Left renal cortex interstitium (tissue), 4 donors: ENCODE measurements around the gene CCSER1. TPM values are rescaled to one million over a fixed set of nuclear protein-coding genes. Genes with fewer than 3 reads are reported as not detected.

Experiments used
- DNase-seq, 4 donors: peaks; one replicate each; pipeline ENCODE4 v3.0.0-alpha.2; 2013; ENCODE audit warnings: low read depth in 4 of 4, low spot score in 2 of 4, missing footprints in 1 of 4
- polyA plus RNA-seq, 4 donors: library from polyadenylated mRNA; unstranded; fragments of 120-200 nt; gene quantifications; one replicate each; pipeline ENCODE4 v1.2.1, GENCODE V29; 2013; ENCODE audit not compliant: insufficient read length in 4 of 4

The CCSER1 gene
- 10 to 100 TPM; 15.9 to 24.0 (median 18.5) TPM for polyA plus RNA-seq

- DNase-seq = peak in 2 of 4 donors; percentile 56 to 62
Observed at GRCh38 chr4:90127223-90127705, at the start of gene CCSER1. Gene CCSER1, plus strand, starts transcription at chr4:90127394.

DNA sequence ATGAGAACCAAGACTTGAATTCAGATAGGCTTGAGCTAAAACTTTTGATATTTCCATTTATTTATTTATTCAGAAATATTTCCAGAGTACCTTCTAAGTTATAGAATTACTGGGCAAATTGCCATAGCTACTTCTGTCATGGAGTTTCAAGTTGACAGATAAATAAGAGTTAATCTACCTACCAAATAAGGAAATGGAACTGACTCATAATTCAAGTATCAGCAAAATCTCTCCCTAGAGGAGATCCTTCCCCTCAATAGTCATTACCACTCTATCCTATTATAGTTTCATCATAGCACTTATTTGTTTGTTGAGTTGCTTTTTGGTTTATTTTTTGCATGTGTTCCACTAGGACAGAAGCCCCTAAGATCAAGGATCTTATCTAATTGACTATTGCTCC, 48.8 kb upstream of the CCSER1 start:
- no peak for DNase-seq

- DNase-seq = no peak
Observed at GRCh38 chr4:90080116-90080515, 47.1 kb upstream of the CCSER1 start.

DNA sequence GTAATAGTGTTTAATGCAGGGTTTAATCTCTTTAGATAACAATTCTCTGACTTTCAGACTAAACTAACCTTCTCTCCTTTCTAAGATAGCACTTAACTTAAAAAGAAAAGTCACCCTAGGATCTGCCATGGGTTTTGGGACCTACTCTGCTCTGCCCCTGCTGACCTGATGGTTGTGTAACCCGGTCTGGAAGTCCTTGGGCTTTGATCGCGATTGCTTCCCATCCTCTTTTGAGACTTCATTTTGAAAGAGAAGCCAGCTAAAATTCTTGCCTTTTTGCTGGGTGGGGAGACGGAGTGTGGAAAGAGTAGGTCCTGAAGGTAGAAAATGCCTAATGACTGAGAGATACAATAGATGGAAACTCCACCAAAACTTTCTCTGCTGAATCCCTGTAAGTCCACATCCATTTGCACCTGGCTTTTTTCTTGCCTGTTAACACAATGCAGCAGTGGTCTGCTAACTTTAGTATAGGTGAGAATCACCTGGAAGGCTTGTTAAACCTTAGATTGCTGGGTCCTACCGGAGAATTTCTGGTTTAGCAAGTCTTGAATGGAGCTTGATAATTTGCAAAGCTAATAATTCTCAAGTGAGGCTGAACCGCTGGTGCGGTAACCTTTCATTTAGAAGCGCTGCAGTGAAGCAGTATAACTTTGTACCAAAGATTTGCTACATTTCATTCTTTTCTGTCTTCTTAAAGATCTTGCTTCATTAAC, 45.6 kb upstream of the CCSER1 start:
- peak in 1 of 4 donors; percentile 33 for DNase-seq

GRCh38 chr4:90082449-90082848, 44.7 kb upstream of the CCSER1 start:
- DNase-seq = no peak

DNA sequence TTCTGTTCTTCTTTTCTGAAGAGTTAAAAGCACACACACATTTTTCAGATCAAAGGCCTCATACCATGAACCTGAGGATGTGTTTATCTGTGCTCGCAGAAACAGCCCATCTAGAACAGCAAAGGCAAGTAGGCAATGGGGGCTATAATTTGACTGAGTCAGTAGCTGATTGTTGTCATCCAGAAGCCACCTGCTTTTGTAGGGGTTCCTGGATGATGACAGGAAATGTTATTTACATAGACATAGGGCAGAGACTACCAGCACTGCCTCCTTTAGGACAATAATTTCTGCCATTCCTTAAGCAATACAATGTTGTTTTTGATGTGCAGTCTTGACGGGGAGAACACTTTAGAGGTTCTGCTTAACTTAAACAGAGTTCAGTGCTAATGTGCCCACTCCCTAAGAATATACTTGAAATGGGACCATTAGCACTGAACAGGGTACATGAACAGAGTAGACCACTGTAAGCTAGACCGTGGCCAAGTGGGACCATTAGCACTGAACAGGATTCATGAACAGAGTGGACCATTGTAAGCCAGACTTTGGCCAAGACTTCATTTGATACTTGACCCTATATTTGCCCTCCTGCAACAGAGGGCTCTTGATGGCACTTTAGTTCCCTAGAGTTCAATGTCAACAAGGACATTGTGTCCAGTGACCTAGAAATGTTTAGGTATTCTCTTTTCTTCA, 42.8 kb upstream of the CCSER1 start:
- DNase-seq = no peak

DNA sequence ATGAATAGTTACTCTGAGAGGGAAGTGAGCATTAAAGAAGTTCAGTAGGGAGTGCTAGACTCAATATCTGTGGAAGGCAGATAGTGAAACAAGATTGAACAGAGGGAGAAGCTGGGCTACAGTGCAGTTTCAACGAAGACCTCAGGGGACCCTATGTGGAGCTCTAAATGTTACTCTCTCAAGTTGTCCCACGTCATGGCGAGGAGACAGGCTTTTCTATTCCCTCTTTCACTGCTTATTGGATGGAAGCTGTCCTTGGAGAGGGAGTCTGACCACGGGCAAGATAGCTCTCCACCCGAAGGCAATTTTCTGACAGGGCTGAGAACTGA, 42.3 kb upstream of the CCSER1 start:
- DNase-seq = no peak

DNA sequence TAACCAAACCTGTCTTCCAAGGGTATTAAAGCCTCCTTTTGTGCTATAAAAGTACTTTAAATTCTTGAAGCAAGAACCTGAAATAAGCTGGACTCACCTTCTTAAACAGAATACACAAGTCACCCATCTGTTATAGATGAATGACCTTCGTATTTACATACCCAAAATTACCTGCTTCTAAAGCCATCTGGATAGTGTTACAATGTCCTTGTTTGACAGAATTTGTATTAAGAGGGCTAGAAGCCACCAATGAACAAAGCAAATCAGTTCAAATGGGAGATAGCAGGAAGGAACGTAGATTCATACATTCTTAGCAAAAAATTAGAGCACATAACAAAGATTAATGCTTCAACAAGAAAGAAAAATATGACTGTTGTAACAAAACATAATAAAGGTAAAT, 33.7 kb upstream of the CCSER1 start:
- no peak for DNase-seq

DNA sequence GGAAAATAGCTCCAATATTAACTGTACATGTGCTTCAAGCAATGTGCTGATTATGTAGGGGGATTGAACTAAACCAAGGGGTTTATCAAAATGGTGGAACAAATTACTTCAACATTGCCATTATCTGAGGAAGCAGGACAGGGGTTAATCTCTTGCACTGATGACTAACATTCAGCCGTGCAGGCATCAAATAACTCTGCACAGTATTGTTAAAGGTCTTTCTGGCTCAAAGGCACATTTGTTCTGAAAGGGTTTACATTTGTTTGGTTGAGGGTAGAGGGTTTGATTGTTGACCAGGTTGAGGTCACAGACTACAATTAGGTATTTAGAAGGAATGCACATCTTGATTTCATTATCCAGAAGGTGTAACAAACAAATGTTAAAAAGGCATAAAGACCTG, 32.2 kb upstream of the CCSER1 start:
- no peak for DNase-seq

DNA sequence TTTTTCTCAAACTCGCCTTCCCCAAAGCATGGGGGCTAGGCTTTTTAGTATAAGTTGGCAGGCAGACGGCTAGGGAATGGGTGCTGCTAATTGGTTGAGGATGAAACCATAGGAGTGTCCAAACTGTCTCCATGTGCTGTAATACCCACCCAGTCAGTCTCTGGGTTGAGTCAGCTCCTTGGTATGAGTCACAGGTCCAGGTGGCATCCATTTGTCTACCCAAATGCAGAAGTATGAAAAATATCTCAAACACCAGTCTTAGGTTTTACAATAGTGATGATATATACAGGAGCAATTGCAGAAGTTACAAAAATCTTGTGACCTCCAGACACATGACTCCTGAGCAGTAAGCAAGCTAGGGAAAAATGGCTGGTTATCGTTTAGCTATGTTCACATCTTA, 27.4 kb upstream of the CCSER1 start:
- DNase-seq = no peak

DNA sequence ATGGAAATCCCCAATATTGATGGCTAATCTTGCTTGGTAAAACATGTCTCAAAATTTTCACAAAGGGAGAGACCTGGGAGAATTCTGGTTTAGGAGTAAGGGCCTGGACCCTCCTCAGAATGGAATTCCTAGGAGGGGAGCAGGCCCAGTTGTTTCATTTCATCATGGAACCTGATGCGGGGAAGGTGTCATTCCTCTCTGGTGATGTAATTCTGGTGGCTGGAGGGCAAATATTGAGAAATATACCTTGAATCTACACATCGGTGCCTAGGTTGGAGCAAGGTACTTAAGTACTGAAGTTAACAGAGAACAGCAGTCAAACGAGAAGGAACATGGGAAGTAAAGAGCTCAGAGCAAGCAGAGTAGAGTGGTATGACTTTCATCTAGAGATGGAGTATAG, 23.2 kb upstream of the CCSER1 start:
- DNase-seq = no peak

GRCh38 chr4:90105274-90105673, 21.9 kb upstream of the CCSER1 start:
- no peak for DNase-seq

- DNase-seq = no peak
Observed at GRCh38 chr4:90112715-90113114, 14.5 kb upstream of the CCSER1 start.

GRCh38 chr4:90113881-90114457, 13.2 kb upstream of the CCSER1 start:
- DNase-seq = no peak

GRCh38 chr4:90118527-90119195, 8.5 kb upstream of the CCSER1 start:
- no peak for DNase-seq

- DNase-seq = no peak
Observed at GRCh38 chr4:90120037-90120436, 7.2 kb upstream of the CCSER1 start.

- DNase-seq = no peak
Observed at GRCh38 chr4:90120815-90121214, 6.4 kb upstream of the CCSER1 start.

GRCh38 chr4:90121676-90122354, 5.4 kb upstream of the CCSER1 start:
- DNase-seq = no peak

DNA sequence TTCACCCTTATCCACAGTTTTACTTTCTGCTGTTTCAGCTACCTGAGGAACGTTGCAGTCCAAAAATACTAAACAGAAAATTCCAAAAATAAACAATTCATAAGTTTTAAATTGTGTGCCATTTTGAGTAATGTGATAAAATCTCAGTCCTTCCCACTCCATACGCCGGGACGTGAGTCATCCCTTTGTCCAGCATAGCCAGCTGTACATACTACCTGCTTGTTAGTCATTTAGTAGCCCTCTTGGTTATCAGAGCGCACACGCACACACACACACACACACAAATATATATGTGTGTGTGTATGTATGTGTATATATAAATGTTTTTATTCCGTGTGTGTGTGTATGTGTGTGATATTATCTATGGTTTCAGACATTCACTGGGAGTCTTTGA, 4.8 kb upstream of the CCSER1 start:
- no peak for DNase-seq

GRCh38 chr4:90124276-90124675, 2.9 kb upstream of the CCSER1 start:
- DNase-seq = no peak

GRCh38 chr4:90126805-90127204, 389 bp upstream of the CCSER1 start:
- peak in 1 of 4 donors; percentile 17 for DNase-seq
